Esophagus muscularis mucosa (tissue), 4 donors: ENCODE measurements around the gene STK35.

ENCODE experiments used
- EP300 ChIP-seq: sonication (generic); formaldehyde crosslinking; IDR thresholded peaks from one replicate; pipeline ENCODE4 v1.6.1; 2017; ENCODE audit warnings: antibody characterized with exemption
- POLR2A ChIP-seq: fragments of 450-650 bp; IDR thresholded peaks from one replicate; pipeline ENCODE4 v1.6.1; 2017; ENCODE audit warnings: antibody characterized with exemption, moderate library complexity, mild to moderate bottlenecking, low read depth
- POLR2AphosphoS5 ChIP-seq, 2 donors: sonication (generic); formaldehyde crosslinking; IDR thresholded peaks; one replicate each; pipeline ENCODE4 v1.6.1; 2017; ENCODE audit warnings: antibody characterized with exemption in 2 of 2
- TF ChIP-seq, protein P1 (sequence below), 3 experiments: fragments of 200-600 bp in 2 of 3; fragments of 450-650 bp in 1 of 3; sonication (generic) in 2 of 3; IDR thresholded peaks; one replicate each; pipeline ENCODE4 v1.5.1; 2017 to 2019; ENCODE audit warnings: antibody characterized with exemption in 3 of 3, mild to moderate bottlenecking in 2 of 3, moderate library complexity in 1 of 3

DNA sequence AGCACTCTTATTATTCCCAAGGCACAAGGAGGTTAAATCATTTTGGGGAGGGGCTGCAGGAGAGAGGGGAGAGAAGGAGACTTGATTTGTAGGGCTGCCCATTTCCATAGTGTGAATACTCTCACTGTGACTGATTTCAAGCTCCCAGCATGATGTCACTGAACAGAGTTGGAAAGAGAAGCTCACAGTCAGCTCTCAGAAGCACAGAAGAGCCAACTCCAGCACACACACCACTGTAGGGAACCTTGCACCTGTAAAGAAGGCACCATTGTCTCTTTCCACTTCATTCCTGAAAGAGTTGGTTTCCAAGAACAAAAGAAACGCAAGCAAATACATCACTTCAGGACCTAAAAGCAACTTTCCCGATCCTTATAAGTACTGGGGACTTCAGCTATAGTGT lies 12.7 kb upstream of the STK35 start:
- TF ChIP-seq, protein P1, sequence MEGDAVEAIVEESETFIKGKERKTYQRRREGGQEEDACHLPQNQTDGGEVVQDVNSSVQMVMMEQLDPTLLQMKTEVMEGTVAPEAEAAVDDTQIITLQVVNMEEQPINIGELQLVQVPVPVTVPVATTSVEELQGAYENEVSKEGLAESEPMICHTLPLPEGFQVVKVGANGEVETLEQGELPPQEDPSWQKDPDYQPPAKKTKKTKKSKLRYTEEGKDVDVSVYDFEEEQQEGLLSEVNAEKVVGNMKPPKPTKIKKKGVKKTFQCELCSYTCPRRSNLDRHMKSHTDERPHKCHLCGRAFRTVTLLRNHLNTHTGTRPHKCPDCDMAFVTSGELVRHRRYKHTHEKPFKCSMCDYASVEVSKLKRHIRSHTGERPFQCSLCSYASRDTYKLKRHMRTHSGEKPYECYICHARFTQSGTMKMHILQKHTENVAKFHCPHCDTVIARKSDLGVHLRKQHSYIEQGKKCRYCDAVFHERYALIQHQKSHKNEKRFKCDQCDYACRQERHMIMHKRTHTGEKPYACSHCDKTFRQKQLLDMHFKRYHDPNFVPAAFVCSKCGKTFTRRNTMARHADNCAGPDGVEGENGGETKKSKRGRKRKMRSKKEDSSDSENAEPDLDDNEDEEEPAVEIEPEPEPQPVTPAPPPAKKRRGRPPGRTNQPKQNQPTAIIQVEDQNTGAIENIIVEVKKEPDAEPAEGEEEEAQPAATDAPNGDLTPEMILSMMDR (IDR thresholded peaks at IDR 0.05): no peak
- TF ChIP-seq POLR2A (no peak), EP300 (no peak), POLR2AphosphoS5 (IDR thresholded peaks at IDR 0.05) (no peak)
